GM19239 (cell line): ENCODE results near the gene EMP2.

Experiments
- DNase-seq: peaks from one replicate; pipeline ENCODE4 v3.0.0; 2011; ENCODE audit warnings: low spot score; ENCODE audit not compliant: insufficient read length
- FAIRE-seq: peaks from 2 replicates; lab custom pipeline; 2011; peaks lifted over from hg19 to GRCh38; lab: Jason Lieb, UNC

Gene EMP2

GRCh38 chr16:10497132-10498101, 83.0 kb downstream of the EMP2 start:
- no peak for DNase-seq
- FAIRE-seq, result no peak

- no peak for DNase-seq
- FAIRE-seq, result no peak
Observed at GRCh38 chr16:10495031-10495345, 85.4 kb downstream of the EMP2 start.

- FAIRE-seq, result no peak
Observed at GRCh38 chr16:10494343-10495030, 85.9 kb downstream of the EMP2 start.

GRCh38 chr16:10493276-10493675, 87.1 kb downstream of the EMP2 start:
- FAIRE-seq (no peak), DNase-seq (no peak)

More at GRCh38 chr16:10494343-10495030, 85.9 kb downstream of the EMP2 start:
- no peak for DNase-seq

GRCh38 chr16:10490141-10490540, 90.3 kb downstream of the EMP2 start:
- FAIRE-seq, result no peak
- no peak for DNase-seq

GRCh38 chr16:10485698-10486382, 94.6 kb downstream of the EMP2 start:
- no peak for DNase-seq
- FAIRE-seq, result no peak

GRCh38 chr16:10485159-10485558, 95.2 kb downstream of the EMP2 start:
- no peak for FAIRE-seq
- DNase-seq, result no peak

GRCh38 chr16:10480151-10480550, 100.2 kb downstream of the EMP2 start:
- no peak for FAIRE-seq
- DNase-seq, result no peak
